ENCODE measurements around the gene NCKAP5. TPM values are rescaled to one million over a fixed set of nuclear protein-coding genes. Genes with fewer than 3 reads are reported as not detected.
A peak's percentile ranks its signal among the peaks of the same experiment; 100 is the strongest.

The NCKAP5 gene
- total RNA-seq, 1 donor from 2014 or later, result 7.7 TPM

DNA sequence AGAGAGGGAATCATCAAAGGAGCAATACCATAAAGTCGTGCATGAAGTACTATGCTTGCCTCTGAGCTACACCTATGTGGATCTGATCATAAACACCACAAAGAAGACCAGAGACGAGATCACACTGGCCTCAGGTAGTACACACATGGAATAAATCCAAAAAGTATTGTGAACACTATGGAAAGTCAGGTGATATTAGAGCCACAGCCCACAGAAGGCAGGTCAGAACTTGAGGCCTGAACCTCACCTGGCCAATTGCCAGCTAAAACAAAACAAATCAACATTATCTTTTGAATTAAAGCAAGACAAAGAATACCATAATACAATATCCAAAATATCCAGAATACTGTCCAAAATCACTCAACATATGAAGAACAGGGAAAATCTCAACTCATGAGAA is 371.1 kb downstream of the NCKAP5 start:
- Mint-ChIP-seq H3K9me3 (no peaks in the 10 kb centered on the region), H3K27me3 (no peaks in the 10 kb centered on the region), H3K36me3 (no peaks in the 10 kb centered on the region), H3K4me3 (no peak overlapping the region), H3K27ac (no peak overlapping the region), H3K4me1 (ENCODE audit: unreplicated experiment) (no peaks in the 10 kb centered on the region)
- DNase-seq (ENCODE audit: extremely low spot score, unreplicated experiment), result no peak
- TF ChIP-seq, protein P1, sequence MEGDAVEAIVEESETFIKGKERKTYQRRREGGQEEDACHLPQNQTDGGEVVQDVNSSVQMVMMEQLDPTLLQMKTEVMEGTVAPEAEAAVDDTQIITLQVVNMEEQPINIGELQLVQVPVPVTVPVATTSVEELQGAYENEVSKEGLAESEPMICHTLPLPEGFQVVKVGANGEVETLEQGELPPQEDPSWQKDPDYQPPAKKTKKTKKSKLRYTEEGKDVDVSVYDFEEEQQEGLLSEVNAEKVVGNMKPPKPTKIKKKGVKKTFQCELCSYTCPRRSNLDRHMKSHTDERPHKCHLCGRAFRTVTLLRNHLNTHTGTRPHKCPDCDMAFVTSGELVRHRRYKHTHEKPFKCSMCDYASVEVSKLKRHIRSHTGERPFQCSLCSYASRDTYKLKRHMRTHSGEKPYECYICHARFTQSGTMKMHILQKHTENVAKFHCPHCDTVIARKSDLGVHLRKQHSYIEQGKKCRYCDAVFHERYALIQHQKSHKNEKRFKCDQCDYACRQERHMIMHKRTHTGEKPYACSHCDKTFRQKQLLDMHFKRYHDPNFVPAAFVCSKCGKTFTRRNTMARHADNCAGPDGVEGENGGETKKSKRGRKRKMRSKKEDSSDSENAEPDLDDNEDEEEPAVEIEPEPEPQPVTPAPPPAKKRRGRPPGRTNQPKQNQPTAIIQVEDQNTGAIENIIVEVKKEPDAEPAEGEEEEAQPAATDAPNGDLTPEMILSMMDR (conservative IDR thresholded peaks at IDR 0.05), result no peak

DNA sequence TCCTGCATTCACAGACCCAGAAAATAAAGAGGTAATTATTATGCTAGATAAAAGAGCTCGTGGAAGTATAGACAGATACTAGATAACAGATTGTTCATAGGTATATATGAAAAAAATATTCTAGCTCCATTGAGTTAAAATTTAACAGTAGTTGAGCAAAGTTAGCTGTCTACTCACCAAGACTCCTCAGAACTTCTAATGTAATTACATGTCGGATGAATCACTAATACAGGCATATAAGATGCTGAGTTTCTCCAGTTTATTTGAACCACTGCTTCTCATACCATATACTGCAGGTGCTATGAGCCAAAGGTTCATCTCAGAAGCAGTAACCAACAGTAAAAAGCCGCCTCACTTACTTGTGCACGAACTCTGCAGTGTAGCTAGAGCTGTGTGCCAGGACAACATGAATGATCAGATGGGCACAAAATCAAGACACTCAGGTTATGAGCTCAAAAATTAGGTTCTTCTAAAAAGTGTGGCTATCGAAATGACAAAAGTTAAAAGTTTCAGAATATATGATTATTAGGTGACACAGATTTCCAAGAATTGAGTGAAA is 373.4 kb downstream of the NCKAP5 start:
- H3K9me3 Mint-ChIP-seq, result no peaks in the 10 kb centered on the region
- H3K27me3 Mint-ChIP-seq, result no peaks in the 10 kb centered on the region
- no peak overlapping the region for H3K4me3 Mint-ChIP-seq
- H3K4me1 Mint-ChIP-seq (ENCODE audit: unreplicated experiment), result no peaks in the 10 kb centered on the region
- no peak for DNase-seq (ENCODE audit: extremely low spot score, unreplicated experiment)
- TF ChIP-seq, protein P1 (conservative IDR thresholded peaks at IDR 0.05), result no peak
- H3K27ac Mint-ChIP-seq, result no peak overlapping the region
- H3K36me3 Mint-ChIP-seq, result no peaks in the 10 kb centered on the region

DNA sequence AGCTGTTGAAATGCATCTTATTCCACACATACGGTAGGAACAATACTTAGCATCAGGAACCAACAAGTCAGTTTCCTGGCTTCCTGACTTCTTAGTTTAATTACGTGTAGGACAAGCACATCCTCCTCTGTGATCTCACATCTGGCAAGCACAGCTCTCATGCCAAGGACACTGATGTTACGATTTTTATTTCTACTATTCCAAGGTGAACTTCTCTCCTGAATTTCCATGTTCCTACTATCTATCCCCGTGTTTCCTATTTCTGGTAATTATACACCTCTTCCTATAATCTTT is 374.0 kb downstream of the NCKAP5 start:
- H3K4me1 Mint-ChIP-seq (ENCODE audit: unreplicated experiment), result no peaks in the 10 kb centered on the region
- H3K27ac Mint-ChIP-seq, result no peak overlapping the region
- no peaks in the 10 kb centered on the region for H3K9me3 Mint-ChIP-seq
- no peaks in the 10 kb centered on the region for H3K36me3 Mint-ChIP-seq
- no peak for DNase-seq (ENCODE audit: extremely low spot score, unreplicated experiment)
- H3K4me3 Mint-ChIP-seq, result no peak overlapping the region
- no peaks in the 10 kb centered on the region for H3K27me3 Mint-ChIP-seq
- TF ChIP-seq, protein P1 (conservative IDR thresholded peaks at IDR 0.05), result no peak

DNA sequence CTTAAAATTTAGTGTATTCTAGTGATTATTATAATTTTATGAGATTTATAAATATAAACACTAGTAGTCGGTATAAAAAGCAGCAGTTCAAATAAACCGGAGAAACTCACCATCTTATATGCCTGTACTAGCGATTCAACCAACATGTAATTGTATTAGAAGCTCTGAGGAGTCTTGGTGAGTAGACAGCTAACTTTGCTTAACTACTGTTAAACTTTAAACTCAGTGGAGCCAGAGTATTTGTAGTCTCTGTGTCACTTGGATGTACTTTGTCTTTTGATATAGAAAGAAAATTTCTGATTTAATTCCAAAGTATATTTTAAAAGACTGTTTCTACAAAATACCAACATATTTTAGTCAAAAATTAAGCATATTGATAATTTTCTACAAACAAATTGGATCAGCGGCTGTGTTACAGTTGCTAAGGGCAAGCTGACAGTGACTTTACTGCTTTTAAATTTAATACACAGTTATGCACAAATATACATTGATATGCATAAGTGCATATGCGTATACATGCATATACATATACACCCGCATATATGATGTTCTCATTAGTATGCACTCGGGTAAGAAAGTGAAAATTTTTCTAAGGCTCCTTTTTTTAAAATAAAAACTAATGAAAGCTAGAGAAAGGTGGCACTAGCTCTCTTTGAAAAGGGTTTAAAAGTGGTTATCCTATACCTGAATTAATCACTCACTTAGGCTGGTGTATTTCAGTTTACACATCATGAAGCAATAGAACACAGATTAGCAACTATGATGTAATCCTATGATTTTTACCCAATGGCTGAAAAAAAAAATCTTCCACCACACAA is 374.5 kb downstream of the NCKAP5 start:
- no peak for DNase-seq (ENCODE audit: extremely low spot score, unreplicated experiment)
- Mint-ChIP-seq H3K27me3 (no peaks in the 10 kb centered on the region), H3K36me3 (no peaks in the 10 kb centered on the region), H3K9me3 (no peaks in the 10 kb centered on the region), H3K4me1 (ENCODE audit: unreplicated experiment) (no peaks in the 10 kb centered on the region), H3K27ac (no peak overlapping the region), H3K4me3 (no peak overlapping the region)
- TF ChIP-seq, protein P1 (conservative IDR thresholded peaks at IDR 0.05), result no peak

DNA sequence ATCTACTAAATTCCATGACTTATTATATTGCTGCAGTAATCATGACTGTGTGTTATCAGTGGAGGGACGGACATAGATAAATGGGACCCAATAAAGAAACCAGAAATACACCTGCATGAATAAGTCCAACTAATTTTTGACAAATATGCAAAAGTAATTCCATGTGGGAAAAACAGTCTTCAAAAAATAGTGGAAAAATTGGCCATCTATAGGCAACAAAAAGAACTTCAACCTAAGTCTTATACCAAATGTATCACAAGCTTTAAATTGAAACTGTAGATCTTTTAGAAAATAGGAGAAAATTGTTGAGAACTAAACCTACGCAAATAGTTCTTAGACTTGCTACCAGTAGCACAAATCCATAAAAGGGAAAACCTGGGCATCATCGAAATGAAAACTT is 376.2 kb downstream of the NCKAP5 start:
- H3K27me3 Mint-ChIP-seq, result no peaks in the 10 kb centered on the region
- no peaks in the 10 kb centered on the region for H3K9me3 Mint-ChIP-seq
- no peaks in the 10 kb centered on the region for H3K4me1 Mint-ChIP-seq (ENCODE audit: unreplicated experiment)
- no peaks in the 10 kb centered on the region for H3K36me3 Mint-ChIP-seq
- TF ChIP-seq, protein P1 (conservative IDR thresholded peaks at IDR 0.05), result peak; percentile 58
- no peak overlapping the region for H3K27ac Mint-ChIP-seq
- no peak overlapping the region for H3K4me3 Mint-ChIP-seq
- no peak for DNase-seq (ENCODE audit: extremely low spot score, unreplicated experiment)
